GM18517 (cell line): ENCODE data around the gene LRRC4.

ENCODE experiments used
- ATAC-seq: cut with Tn5 transposase; IDR thresholded peaks from one replicate; pipeline ENCODE4 v1.9.1; 2021; ENCODE audit warnings: mild to moderate bottlenecking, moderate library complexity; ENCODE audit not compliant: unreplicated experiment

The LRRC4 gene

DNA sequence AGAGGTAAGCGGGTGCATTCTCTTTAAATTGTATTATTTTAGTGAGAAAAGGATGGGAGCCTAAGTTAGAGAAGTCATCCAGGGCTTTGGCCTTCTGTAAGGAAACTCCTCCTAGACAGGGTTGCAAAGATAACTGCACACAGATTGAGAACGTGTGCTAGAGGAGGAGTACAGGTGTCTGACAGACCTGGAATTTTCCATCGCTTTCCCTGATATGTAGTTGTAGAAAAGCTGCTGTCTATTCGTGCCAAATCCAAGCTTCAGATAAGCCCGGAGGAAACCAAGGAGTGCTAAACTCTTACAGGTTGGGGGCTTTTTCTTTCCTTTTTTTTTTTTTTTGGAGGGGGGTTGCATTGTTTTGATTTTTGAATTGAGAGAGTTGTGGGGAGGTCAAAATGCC, 23.1 kb downstream of the LRRC4 start:
- ATAC-seq, result no peak

DNA sequence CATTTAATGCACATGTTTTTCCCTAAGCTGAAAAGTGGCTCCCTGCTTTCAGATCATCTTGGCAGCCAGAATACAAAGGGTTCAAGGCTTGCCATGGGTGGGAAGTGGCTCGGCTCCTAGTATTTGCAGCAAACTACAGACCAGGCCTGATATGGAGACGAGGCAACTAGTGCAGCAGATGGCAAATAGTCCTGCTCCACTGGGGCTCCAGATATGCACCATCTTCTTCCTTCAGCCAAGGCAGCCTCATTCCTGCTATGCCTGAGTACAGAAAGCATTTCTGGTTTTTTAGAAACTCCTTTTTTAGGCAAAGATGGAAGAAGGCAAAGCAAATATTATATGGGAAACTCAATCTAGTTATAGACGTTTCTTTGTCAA, 23.9 kb downstream of the LRRC4 start:
- ATAC-seq, result no peak

DNA sequence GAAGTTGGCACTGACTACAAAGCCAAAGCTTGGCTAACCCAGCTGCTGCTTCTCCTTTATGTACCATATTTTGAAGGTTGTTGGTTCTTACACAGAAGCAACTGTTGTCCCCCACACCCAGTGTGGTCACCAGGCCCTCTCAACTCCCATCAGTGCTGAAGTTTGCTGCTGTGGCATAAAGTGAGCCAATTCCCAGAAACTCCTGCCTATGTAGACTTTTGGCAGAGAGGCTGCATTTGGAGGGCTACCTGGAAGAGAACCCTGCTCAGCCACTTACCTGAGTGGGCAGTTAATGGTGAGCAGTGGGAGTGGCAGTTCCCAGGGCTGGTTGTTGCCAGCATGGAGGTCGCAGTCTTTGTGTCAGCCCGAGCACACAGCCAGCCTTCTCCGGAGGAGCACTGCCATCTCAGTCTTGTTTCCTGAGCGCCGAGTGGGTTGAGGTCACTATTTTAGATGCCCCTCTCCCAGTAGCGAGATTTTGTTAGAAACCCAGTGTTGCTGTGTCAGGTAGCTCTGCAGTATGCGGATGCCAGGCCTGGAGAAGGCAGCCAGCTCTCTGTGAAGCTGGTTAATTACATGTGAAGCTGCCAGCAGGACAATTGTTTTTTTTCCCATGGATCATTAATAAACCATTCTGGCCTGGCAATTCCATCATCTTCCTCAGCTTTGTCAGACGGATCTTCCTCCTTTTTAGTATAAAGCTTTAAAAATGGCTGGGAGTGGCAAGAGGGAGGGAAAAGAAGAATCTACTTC, 24.5 kb downstream of the LRRC4 start:
- ATAC-seq, result no peak

DNA sequence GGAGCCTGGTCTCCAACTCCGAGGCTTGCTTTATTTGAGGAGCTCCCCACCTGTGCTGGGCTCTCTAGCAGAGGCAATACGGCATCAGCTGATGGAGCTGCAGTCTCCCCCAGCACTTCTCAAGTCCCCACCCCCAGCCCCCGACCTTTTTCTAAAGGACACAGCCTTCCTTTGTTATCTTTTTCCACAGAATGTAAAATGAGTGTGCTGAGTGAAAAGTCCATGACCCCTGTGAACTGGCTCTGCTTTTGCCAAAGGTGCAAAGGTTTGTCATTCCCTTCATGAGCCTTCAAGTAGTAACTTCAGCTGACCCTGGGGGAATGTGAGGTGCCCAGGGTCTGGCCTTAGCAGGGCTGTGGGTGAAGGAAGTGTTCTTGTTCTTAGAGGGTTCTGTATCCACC, 25.5 kb downstream of the LRRC4 start:
- no peak for ATAC-seq

DNA sequence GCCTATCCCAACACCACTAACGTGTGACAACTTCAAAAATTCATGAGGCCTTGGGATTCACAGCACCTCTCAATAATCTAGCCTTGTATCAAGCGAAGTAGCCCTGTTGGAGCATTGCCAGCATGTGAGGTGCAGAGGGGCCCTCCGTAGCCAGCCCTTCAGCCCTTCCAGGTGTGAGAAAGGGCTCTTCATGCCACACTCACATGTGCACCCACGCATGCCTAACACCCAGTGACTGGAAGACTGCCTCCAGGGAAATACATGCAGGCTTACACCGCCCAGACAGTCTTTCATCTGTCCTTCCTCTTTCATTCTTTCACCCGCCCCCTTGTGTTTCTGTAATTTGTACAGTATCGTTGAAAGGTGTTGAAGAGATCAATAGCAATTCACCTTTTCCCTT, 26.1 kb downstream of the LRRC4 start:
- ATAC-seq, result no peak

DNA sequence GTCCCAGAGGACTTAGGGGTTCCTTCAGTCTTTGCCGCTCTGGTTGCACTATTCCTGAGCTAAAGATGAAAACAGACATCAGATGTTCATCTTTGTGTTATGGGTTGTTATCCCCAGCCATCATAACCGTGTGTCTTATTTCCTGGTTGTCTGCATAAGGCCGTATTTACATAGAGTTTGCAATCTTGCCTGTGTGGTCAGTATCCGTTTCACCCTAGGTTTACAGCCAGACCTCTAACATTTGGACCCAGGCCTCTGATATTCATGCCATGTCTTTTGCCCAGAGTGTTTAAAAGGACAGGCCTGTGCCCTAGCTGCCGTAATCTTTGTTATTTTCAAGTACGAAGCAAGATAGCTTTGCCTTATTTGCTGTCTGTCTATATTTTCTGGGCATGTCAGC, 26.6 kb downstream of the LRRC4 start:
- ATAC-seq, result no peak

DNA sequence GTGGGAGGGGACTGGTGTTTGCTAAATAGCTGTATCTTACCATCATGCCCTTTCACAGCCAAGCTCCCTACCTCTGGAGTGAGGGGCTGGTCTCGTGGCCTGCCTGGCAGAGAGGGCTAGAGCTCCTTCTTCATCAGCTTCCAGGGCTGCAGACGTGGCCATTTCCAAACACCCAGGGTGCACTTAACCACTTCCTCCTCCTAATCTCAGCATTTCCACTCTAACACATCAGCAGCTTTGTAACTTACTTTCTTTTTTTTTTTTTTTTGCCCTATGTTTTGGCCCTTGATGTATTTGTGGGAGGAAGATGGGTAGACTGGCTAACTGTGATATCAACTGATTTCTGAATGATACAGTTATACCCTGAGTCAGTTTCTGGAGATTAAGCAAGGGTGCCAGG, 27.4 kb downstream of the LRRC4 start:
- no peak for ATAC-seq

DNA sequence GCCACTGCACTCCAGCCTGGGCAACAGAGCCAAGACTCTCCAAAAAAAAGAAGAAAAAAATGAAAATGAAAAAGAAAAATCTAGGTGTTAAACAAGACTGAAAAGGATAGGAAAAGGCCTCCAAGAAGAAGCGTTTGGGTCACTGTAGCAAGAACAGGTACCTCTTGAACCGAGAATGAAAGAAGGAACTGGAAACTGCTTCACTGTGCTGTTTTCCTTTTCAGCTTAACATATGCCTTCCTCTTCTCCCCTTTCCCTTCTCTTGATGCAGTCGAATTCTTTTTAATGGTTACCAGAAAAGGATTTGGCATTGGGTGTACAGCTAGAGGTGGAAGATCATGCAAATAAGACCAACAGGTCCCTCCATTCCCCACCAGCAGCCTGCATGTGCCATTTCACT, 28.1 kb downstream of the LRRC4 start:
- peak; percentile 68 for ATAC-seq

DNA sequence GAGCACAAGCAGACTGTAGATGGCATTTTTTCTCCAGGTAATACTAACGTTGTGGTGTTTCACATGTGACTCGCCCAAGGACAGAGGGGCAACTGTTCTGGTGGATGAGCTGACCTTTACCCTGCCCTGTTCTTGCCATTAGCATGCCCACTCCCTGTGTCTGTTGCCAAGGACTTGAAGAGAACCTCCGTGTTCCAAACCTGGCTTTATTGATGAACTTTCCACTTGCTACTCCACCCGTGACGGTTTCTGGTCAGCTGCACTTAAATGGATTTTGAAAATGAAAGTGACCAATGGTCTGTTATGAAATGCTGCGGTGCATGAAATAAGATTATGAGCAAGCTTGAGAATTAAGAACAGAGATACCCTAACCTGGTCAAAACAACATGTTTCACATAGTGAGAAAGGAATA, 30.4 kb downstream of the LRRC4 start:
- peak; percentile 60 for ATAC-seq

DNA sequence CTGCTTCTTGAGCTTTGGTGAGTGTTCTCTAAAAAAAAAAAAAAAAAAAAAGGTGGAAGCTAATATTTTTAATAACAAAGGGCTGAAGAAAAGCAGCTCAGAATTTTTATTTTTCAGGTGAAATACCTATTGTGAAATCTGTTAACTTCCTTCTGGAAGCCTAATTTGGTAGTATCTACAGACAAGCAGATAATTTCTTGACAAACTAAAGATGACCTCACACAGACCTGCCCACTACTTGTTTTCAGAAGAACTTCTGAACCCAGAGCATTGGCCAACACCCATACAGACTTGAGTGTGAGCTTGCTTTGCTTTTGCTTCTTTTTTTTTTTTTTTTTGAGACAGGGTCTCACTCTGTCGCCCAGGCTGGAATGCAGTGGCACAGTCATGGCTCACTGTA, 31.2 kb downstream of the LRRC4 start:
- no peak for ATAC-seq

DNA sequence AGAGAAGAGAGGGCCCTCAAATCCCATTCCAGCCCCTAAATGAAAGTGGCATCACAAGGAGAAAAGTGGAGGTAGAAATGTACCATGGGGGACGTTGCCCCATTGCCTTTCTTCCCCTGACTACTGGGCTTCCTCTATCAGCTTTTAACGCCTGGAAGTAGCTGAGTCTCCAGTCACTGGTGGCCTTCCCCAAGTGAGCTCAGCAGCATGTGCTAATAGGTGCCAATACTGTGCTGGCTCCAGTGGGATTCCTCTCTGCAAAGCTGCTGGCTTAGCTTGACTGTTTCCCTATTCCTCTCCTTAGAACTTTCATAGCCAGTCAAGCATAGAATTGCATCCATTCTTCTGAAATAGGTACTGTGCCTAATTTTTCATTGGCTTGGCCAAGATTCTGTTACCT, 32.6 kb downstream of the LRRC4 start:
- ATAC-seq, result no peak

DNA sequence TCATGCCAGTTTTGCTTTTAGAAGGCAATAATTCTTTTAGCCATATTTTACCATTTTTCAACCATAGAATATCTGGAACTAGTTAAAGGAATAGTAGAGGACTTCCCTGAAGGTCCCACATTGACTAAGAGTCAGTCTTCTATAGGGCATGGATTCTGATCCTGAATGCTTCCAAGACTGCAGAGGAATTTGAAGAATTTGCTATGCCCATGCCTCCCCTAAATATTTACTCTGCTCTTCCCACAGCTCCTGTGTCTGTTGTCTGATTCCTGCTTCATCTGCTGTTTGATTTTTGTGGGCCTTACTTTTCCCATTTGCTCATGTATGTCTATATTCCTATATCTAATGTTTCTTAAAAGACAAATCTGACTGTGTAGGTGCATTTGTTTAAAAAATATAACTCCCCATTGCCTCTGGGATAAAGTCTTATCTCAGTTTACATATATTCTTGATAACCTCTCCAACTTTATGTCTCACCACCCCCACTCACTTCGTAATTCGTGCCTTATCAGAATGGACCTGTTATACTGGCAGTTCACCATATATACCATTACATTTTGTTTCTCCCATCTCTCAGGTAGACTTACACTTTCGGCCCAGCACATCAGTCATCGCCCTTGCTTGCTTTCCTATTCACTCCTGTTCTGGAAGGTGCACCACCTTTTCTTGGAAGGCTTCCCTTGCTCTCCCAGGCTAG, 33.9 kb downstream of the LRRC4 start:
- no peak for ATAC-seq

DNA sequence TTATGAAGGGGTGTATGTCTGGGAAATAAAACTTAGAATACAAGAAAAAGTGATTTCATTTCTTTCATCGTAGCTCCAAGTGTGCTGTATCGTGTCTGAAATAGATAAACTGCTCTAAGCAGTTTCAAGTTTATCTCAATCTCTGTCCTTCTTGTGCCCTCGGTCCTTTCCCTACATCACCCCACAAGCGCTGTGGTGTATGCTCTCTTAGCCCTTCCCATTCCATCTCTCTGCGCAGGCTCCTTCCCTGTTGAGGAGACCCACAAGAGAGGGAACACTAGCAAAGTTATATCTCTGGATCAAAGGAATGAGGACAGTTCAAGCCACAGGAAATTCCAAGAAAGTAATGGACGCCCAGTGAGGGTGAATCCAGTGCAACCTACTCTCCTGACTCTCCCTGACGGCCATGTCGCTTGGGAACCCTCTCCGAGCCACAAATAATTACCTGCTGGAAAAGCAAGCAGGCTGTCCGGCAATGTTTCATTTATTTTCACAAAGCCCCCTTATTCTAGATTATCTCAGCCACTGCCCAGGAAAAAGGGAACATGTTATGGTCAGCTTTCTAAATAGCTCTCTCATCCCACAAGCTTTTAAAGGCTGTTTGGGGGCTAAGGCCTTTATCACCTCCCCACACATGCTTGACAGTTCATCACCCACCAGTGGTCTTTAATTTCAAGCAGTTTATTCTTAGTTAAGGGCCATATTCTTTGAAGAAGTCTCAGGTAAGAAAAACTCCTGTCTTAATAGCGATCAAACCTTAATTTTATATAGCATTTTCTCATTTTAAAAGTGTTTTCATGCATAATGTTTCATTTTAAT, 34.8 kb downstream of the LRRC4 start:
- ATAC-seq, result no peak

DNA sequence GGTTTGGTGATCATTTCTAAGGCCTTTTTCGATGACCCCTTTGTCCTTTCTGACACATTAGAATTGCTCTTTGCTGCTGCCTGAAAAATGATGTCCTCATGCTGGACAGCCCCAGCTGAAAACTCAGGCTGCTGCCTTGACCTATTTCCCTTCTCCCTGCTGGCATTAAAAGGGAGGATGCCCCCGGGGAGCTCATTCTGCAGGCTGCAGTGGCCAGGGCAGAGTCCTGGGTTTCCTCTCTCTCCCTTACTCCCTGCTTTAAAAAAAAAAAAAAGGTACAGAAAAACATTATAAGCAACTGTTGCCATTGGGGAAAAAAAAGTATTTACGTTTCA, 35.4 kb downstream of the LRRC4 start:
- no peak for ATAC-seq

DNA sequence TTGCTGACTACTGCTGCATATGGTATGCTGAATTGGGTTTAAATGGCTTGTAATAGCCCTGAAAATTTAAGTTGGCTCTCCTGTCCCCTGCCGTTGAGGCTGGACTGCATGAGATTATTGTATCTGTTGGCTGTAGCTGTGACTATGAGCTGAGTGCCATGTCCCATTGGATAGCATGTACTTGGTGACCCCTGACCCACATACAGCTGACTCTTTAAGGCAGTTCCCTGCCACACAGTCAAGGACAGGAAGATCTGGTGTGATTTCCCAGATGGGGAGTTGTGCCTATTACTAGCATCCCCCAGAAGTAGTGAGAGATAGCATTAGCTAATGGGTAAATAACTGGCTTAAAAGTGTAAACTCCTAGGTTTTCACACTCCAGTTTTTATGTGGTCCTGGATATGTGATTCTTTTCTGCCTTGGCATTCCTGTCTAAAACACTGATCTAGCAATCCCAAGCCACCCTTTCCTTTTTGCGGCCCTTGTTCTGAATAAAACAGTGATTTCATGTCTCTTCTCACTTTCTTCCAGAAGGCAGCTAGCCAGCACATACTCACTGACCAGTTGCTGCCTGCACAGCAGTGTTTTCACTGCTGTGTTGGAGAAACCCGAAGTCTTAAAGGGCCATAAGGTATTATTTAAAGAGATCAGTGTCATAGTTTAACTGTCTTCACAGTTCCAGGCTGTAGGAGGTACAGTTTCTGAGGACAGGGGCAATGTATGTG, 35.9 kb downstream of the LRRC4 start:
- ATAC-seq, result no peak

DNA sequence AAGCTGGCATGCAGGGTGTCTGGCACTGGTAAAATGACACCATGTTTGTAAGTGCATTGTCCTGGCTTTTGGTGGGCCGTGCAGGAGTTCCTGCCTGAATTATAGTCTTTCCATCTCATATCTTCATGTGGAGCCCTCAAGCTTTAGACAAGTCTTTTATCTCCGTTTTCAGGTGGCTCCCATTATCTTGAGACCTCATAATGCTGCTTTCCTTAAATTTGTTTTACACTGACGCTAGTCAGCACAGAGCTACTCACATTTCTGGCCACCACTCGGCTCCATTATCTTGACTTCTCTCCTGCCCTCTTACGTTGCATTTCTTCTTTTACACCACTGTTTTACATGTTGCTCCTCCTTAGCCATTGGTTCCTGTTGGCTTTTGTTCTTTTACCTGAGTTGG, 37.2 kb downstream of the LRRC4 start:
- no peak for ATAC-seq

DNA sequence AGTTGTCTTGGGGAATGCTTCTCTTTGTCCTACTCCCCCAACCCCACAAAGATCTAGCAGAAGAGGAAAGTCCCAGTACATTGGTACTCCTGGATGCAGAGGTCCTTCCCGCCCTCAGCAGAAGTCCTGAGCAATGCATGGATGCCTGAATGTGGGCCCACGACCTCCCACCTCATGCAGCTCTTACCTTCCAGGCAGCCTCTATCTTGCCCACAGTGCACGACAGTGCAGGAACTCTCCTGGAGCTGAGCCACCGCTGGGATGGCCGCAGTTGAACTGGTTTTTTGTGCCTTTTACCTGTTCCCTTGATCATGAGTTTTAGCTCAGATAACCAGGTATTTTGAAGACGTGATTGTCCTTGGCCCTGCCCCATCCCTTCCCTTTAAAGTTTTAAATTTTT, 37.9 kb downstream of the LRRC4 start:
- ATAC-seq, result no peak

DNA sequence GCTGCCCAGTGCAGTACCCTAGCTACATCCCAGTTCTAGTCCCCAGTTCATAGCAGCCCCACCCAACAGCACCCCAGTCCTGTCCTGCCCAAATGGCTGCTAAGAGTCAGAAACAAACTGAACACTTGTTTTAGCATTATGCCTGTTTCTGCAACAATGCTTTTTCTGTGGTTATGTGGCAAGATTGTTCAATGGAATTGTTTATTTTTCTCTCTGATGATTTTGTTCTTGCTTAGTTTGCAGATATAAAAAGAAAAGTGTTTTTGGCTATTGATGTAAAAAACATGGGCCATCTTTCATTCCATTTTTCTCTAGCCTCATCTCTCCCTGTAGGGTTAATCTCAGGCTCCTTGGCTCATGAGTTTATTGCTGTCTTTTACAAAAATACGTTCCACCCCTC, 42.5 kb downstream of the LRRC4 start:
- ATAC-seq, result no peak

DNA sequence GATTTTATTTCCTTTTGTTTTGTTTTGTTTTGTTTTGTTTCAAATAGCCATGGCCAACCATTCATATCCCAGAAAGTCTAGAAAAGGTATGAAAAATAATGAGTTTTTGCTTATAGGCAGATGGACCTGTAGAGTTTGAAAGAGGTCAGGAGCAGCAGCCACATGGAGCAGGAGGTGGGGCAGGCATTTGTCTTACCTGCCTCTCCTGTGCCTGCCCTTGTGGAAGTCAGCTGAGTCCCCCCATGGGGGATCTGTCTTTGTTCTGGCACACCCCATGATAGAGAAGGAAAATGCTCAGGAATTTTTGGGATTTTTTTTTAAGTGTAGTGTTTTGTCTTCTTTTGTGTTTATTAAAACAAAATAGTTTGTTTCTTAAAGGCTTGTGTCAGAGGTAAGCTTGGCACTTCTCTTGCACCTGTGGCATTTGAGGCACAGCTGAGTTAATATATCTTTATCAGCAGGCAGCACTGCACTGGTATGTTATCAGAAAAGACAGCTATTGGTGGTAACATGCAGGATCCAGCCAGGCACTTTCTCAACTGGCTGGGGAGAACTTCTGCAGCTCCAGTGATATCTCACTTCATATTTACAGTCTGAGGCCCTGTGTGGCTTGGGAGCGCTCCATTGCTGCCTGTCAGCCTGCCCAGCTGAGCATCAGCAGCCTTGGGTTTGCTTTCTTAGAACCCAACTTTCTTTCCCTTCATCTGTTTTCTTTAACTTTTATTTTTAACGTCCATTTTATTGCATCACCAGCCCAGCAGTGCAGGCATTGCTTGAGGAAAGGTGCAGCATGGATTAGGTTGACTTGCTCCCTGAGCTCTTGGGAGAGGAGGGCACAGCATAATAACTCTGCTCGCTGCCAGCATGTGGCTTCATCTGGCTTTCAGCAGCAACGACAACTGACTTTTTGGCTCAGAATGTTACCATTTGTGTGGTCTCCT, 44.4 kb downstream of the LRRC4 start:
- no peak for ATAC-seq

DNA sequence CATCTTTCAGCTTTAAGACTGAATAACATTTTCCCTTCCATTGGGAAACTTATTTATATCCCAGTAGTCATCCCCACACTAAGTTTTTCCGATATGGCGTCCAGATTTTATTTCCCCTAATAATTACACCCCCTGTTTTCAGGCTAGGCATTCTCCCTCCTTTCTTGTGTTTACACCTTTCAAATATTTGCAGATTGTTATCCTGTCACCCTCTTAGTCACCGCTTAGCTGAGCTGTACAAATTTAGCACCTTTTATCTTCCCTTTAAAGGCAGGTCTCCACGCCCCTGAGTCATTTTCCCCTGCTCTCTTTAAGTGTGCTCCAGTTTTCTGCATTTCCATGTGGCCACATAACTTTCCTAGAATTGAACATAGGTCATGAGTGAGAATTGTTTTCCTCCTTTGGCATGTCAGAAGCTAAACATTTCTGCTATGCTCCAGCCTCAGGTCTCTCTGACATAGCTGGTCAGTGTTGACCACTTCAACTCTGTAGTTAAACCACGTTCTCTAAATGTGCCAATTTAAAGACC, 47.4 kb downstream of the LRRC4 start:
- no peak for ATAC-seq
